HG03354 (cell line): ENCODE measurements around the gene TMEM63C.
"Not testable (repeated sequence)": the region's sequence is repeated elsewhere in the genome, so short reads cannot be mapped to it uniquely, and the experiment has no call there.

ENCODE experiments used
- ATAC-seq: cut with Tn5 transposase; IDR thresholded peaks from one replicate; pipeline ENCODE4 v1.9.1; 2021; ENCODE audit warnings: mild to moderate bottlenecking; ENCODE audit not compliant: unreplicated experiment, poor library complexity, severe bottlenecking

The TMEM63C gene

GRCh38 chr14:77267937-77268699 lies 86.5 kb downstream of the TMEM63C start:
- ATAC-seq: no peak

GRCh38 chr14:77268989-77269600 lies 87.5 kb downstream of the TMEM63C start:
- ATAC-seq: no peak

- no peak for ATAC-seq
Observed at GRCh38 chr14:77270361-77271112, 88.9 kb downstream of the TMEM63C start.

GRCh38 chr14:77271113-77271710 lies 89.6 kb downstream of the TMEM63C start, which contains the start of gene NGB:
Gene NGB (minus strand): TSS chr14:77271206. CDS start chr14:77270937, 269 bp downstream.
- ATAC-seq: no peak

- no peak for ATAC-seq
Observed at GRCh38 chr14:77272261-77272660, 90.7 kb downstream of the TMEM63C start.

- ATAC-seq: no peak
Observed at GRCh38 chr14:77273796-77274195, 92.2 kb downstream of the TMEM63C start.

GRCh38 chr14:77275041-77275580 lies 93.5 kb downstream of the TMEM63C start:
- no peak for ATAC-seq

GRCh38 chr14:77275601-77276017 lies 94.0 kb downstream of the TMEM63C start:
- ATAC-seq: no peak

GRCh38 chr14:77276295-77276935 lies 94.8 kb downstream of the TMEM63C start:
- ATAC-seq: no peak

GRCh38 chr14:77276959-77277358 lies 95.4 kb downstream of the TMEM63C start:
- ATAC-seq: no peak

GRCh38 chr14:77278461-77279230 lies 97.0 kb downstream of the TMEM63C start:
- ATAC-seq: no peak

GRCh38 chr14:77279719-77280118 lies 98.1 kb downstream of the TMEM63C start:
- no peak for ATAC-seq

- ATAC-seq: not testable (repeated sequence)
Observed at GRCh38 chr14:77280921-77281320, 99.3 kb downstream of the TMEM63C start.

GRCh38 chr14:77281852-77282410 lies 100.3 kb downstream of the TMEM63C start:
- no peak for ATAC-seq

- ATAC-seq: no peak
Observed at GRCh38 chr14:77284066-77284465, 102.5 kb downstream of the TMEM63C start.

- no peak for ATAC-seq
Observed at GRCh38 chr14:77284466-77284865, 102.9 kb downstream of the TMEM63C start.

GRCh38 chr14:77286576-77286975 lies 105.0 kb downstream of the TMEM63C start:
- no peak for ATAC-seq

GRCh38 chr14:77290705-77291104 lies 109.1 kb downstream of the TMEM63C start:
- ATAC-seq: no peak
